LNCaP clone FGC (cell line): Measurements from ENCODE around the gene LINGO1.

ENCODE experiments used
- DNase-seq: peaks from one replicate; pipeline ENCODE4 v3.0.0-alpha.2; 2011; ENCODE audit warnings: low read depth
- H3K4me3 ChIP-seq: 2 replicates; pipeline ENCODE4 v1.5.1; 2011; ENCODE audit warnings: mild to moderate bottlenecking, low read depth, low read length, control low read depth
- CTCF ChIP-seq: IDR thresholded peaks from 2 replicates; pipeline ENCODE4 v1.5.1; 2012; ENCODE audit warnings: mild to moderate bottlenecking; ENCODE audit not compliant: control insufficient read depth, insufficient read depth; ENCODE audit errors: extremely low read depth

LINGO1 gene

GRCh38 chr15:77639431-77639830, 6.7 kb upstream of the LINGO1 start:
- no peak for DNase-seq
- H3K4me3 ChIP-seq = no peak overlapping the region
- no peak for TF ChIP-seq CTCF

- no peak for TF ChIP-seq CTCF
- no peak for DNase-seq
- H3K4me3 ChIP-seq = no peak overlapping the region
Observed at GRCh38 chr15:77637851-77638692, 5.4 kb upstream of the LINGO1 start.

DNA sequence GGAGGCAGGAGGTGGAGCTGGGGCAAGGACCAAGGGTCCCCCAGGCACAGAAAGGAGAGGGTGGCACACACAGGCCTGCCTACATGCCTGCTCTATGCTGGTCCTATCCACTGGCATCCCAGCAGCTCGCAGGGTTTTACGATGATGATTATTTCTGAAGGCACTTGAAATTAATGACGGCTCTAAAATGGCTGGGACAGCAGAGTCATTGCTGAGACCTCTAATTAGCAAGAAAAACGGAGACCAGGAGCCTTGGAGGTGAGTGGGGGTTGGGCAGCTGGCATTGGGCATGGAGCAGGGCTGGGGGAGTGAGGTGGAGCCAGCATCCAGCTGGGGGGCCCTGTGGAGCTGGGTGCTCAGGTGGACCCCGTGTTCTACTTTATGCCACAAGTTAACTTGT, 3.5 kb upstream of the LINGO1 start:
- DNase-seq = no peak
- TF ChIP-seq CTCF = no peak

GRCh38 chr15:77634266-77634962, 1.7 kb upstream of the LINGO1 start:
- TF ChIP-seq CTCF = peak; percentile 88
- no peak overlapping the region for H3K4me3 ChIP-seq
- DNase-seq = peak; percentile 27

More for the DNA sequence above, 3.5 kb upstream of the LINGO1 start:
- H3K4me3 ChIP-seq = no peak overlapping the region

GRCh38 chr15:77633913-77634265, 1.2 kb upstream of the LINGO1 start:
- H3K4me3 ChIP-seq = no peak overlapping the region
- DNase-seq = no peak
- TF ChIP-seq CTCF = no peak

DNA sequence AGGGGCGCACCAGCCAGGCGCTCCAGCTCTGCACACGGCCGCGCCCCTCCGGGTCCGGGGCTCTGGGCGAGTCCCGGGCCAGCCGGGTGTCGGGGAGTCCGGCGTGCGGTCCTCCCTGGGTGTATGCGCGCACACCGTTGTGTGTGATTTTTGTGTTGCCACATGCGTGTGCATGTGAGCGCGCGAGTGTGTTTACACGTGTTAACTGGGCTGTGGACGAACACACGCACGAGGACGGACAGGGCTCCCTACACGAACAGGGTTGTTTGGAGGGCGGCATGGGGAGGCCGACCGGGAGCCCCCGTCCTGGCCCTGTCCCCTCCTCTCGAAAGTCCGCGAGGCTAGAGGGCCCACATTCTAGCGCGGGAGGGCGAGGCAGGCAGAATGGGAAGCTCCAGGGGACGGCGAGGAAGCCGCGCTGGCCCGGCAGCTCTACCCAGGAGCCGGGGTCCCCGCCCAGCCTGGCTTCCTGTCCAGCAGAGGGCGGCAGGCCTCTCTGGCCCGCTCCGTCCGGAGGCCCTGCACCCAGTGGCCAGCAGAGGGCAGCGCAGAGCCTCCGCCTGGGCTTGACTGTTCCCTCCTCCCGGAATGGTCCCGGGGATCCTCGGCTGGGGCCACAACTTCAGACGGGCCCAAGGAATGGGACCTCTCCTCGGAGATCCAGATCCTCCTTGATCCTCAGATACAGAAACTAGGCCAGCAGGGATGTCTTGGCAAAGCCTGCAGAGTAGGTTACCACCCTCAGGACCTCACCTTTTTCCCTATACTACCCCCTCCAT, 611 bp upstream of the LINGO1 start:
- peak; percentile 18 for DNase-seq
- TF ChIP-seq CTCF = peak; percentile 100
- H3K4me3 ChIP-seq = peak overlapping the region; percentile 25; the same call in 1 of the 2 replicates
